ENCODE results near the gene OPHN1.

DNA sequence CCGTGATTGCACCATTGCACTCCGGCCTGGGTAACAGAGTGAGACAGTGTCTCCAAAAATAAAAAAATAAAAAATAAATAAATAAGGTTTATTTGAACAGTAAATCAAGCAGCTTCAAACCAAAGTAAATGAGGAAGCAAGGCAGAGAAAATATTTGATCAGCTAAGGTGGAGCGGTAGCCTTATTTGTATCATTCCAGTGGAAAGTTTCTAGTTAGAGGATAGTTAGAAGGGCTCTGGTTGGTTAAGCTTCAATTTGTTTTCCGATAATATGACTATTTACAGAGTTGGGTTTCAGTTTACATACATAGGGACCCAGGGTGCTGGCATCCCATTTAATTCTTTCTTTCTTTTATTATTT is 21.8 kb upstream of the OPHN1 start:
- no peak for TF ChIP-seq POLR2A (IDR thresholded peaks at IDR 0.05)
- TF ChIP-seq, protein P1, sequence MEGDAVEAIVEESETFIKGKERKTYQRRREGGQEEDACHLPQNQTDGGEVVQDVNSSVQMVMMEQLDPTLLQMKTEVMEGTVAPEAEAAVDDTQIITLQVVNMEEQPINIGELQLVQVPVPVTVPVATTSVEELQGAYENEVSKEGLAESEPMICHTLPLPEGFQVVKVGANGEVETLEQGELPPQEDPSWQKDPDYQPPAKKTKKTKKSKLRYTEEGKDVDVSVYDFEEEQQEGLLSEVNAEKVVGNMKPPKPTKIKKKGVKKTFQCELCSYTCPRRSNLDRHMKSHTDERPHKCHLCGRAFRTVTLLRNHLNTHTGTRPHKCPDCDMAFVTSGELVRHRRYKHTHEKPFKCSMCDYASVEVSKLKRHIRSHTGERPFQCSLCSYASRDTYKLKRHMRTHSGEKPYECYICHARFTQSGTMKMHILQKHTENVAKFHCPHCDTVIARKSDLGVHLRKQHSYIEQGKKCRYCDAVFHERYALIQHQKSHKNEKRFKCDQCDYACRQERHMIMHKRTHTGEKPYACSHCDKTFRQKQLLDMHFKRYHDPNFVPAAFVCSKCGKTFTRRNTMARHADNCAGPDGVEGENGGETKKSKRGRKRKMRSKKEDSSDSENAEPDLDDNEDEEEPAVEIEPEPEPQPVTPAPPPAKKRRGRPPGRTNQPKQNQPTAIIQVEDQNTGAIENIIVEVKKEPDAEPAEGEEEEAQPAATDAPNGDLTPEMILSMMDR (IDR thresholded peaks at IDR 0.05 in 4 of 5, conservative IDR thresholded peaks at IDR 0.05 in 1 of 5), result no peak
